ENCODE measurements around the gene SH2D2A.

SH2D2A gene

DNA sequence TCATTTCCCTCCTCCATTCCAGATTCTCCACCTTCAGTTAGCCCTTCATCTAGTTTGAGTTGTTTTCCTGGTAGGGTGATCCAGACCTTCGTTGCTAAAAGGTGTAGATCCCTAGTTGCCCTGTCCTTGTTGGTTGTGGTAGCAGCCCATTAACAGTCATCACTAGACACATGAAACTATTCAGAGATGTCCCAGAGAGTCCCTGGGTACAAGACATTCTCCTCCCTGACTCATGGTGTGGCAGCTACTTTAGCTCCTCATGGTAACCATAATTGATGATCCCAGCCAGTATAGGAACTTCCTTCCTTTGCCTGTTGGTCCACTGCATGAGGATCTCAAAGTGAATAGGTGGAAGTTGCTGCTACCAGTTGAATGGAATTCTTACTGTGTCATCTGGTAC lies 6.0 kb upstream of the SH2D2A start:
- no peak for DNase-seq

- no peak for DNase-seq
Observed at GRCh38 chr1:156821801-156822200, 5.2 kb upstream of the SH2D2A start.

DNA sequence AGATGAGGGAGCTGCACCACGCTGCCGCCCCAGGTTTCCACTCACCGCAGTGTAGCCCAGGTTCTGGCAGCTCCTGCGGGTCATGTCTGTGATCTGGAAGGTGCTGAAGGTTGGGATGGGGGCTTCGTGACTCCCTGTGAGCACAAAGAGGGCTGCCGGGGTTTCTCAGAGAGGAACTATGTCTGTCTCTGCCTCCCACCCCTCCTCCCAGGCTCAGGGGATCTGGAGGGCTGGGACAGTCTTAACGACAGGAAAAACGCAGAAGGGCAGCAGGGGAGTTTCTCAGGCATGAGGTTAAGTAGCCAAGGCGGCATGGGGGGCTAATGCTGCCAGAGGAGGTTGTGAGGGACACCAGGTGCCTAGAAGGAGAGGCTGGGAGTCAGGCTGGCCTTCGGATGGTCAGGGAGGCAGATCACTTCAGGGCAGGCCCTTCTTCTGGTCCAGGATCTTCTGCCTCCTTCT lies 656 bp downstream of the SH2D2A start:
- DNase-seq: no peak

DNA sequence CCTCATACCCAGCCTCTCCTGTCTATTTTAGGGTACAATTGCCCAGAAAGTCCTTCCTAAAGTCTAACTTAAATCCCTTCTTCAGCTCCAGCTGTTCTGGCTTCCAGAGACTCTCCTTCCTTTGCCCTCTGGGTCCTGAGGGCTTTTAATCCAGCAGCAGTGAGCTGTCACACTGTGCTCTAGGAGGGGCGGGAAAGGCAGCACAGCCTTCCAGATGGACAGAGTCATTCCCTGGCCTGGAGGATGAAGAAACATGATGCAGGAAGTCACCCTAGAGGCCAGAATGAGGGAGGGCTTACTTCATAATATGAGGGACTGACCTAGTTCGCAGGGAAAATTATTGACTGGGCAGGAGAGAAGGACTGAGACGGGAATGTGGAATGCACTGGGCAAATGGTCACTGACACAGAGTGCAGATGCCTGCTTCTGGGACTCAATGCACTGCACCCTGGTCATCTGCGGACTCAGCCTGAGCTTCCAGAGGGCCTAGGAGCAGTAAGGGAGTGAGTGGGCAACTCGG lies 1.3 kb downstream of the SH2D2A start:
- DNase-seq: no peak

DNA sequence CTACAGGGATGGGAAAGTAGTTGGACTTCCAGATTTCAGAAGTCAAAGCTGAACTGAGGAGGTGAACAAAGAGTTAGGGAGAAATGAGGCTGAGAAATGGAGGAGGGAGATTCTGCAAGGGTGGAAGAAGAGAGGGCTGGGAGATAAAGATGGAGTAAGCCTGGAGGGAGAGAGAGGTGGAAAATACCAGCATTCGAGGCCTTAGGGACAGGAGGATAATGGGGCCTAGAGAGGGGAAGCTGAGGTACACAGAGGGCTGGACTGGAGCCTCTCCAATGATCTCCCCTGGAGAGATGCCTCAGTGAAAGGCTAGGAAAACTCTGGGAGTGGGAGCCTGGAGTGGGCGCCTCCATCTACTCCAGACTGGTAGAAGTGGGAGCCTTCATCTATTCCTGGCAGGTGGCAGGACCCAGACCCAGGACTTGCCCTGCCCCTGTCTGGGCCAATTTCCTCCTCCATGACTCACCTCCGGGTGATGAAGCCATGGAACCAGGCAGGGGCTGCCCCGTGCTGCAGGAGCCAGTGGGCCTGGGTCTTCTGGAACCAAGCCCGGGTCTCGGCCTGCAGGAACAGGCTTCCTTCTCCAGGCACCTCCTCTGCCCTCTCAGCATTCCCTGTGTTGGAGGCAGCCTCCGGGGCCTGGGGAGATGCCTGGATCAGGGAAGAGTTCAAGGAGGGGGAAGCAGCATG lies 1.9 kb downstream of the SH2D2A start:
- no peak for DNase-seq

DNA sequence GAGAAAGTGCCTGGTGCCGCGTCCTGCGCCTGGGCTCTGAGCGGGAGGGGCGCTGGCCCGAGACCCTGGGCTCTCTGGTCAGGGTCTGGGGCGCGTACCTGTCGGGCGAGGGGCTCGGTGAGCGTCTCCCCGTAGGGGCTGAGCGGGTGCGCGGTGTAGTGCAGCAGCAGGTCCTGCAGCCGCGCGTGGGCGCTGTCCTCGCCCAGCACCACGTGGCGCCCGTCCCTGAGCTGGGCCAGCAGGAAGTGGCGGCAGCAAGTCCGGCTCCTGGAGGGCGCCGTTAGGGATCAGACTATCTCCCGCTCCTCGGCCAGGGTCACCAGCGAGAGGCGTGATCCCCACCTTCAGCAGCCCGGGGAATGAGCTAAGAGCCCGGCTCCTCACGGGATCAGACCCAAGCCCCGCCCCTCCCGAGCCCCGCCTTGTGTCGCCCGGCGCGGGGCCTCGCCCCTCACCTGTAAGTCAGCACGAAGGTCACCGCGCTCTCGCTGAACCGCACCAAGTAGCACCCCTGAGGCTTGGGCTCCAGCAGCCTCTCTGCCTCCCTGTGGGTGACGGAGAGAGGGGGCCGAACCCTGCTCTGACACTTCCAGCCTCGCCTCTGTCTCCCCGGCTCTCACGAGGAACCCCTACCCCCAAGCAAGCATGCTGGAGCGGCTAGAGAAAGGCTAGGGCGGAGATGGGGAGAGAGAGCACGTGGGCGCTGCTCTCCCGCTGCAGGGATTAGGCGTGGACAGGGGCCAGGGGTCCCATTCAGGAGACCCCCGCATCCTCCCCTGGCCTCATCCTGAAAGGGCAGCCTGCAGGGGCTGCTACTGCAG lies 2.7 kb downstream of the SH2D2A start:
- no peak for DNase-seq

DNA sequence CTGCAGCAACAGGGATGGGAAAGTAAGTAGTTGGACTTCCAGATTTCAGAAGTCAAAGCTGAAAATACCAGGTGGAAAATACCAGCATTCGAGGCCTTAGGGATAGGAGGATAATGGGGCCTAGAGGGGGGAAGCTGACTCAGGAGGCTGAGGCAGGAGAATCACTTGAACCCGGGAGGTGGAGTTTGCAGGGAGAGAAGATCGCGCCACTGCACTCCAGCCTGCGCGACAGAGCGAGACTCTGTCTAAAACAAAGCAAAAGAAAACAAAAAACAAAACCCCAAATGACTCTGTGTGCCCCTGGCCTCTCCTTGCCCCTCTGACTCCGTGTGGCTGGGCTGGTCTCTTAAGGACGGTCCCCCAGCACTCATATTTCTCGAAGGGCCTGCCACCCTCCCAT lies 3.4 kb downstream of the SH2D2A start:
- DNase-seq: no peak

DNA sequence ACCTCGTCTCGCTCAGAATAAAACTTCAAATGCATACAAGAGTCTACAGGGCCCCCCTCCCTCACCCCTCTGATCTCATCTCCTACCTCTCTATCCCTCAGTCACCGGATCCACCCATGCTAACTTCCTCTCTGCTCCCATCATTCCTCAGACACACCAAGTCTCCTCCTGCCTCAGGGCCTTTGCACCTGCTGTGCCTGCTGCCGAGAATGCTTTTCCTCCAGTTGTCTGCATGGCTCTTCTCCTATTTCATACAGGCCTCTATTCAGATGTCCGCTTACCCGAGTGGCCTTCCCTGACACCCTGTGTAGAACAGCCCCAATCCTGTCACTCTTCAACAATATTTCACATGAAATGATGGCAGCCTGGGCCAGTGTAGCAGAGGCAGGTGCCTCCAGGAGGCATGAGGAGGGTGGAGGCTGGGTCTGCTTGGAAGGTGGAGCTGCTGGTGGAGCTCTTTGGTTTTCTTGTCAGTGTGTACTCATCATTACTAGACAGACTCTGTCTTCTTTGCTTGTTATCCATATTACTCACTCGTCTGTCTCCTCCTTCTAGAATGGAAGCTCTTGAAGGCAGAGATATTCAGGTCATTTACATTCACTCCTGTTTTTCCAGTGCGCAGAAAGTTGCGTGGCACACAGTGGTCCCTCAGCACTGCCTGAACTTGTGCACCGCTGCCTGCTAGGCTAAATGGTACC lies 4.2 kb downstream of the SH2D2A start:
- no peak for DNase-seq

DNA sequence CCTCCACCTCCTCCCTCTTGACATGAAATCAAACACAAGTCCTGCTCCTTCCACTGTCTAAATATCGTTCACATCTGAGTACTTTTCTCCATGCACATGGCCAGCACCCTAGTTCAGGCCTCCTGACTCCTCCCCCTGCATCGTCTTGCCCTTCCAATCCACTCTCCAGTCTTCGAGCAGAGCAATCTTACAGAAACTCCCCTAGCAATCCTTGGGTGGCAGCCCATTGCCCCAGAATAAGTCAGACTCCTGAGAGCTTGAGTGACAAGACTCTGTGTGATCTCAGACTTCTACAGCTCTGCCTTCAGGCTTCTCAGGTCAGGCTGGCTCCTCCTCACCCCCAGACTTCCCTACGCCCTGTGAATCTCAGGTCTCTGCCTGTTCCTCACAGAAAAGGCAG lies 5.5 kb downstream of the SH2D2A start:
- DNase-seq: no peak

- no peak for DNase-seq
Observed at GRCh38 chr1:156809711-156810366, 6.8 kb downstream of the SH2D2A start.

- DNase-seq: no peak
Observed at GRCh38 chr1:156809281-156809680, 7.4 kb downstream of the SH2D2A start.

DNA sequence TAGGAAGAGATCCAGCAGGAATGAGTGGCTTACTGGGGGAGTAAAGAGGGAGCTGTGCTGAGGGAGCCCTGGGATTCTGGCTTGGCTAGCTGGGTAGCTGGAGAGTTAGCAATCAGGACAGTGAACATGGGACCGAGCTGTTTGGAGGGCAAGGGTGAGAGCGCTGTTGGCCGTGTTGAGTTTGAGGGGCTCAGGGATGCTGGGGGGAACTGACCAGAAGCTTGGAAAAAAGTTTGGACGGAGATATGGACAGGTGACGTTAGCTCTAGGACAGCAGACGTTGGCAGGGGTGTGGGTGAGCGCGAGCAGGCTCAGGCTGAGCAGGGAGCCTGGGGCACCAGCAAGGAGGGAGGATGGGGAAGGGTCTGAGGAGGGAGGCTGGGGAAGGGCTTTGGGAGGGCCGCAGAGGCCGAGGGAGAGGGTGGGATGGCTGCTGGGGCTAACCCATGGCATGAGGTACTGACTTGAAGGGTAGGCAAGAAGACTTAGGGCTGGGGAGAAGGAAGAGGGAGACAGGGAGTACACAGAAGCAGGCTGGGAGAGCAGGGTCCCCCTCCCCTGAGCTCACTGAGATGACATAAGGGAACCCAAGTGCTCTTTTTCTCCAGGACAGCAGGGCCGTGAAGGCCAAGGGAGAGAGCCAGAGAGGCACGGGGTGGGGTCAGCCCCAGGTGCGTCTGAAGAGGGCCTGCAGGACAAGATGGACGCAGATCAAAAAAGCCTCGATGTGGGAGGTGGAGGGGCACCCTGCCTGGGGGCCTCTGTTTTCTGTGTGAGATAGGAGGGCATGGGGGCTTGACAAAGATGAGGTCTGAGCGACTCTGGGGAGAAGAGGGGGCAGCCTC lies 8.2 kb downstream of the SH2D2A start:
- no peak for DNase-seq

- DNase-seq: no peak
Observed at GRCh38 chr1:156807627-156808026, 9.0 kb downstream of the SH2D2A start.

DNA sequence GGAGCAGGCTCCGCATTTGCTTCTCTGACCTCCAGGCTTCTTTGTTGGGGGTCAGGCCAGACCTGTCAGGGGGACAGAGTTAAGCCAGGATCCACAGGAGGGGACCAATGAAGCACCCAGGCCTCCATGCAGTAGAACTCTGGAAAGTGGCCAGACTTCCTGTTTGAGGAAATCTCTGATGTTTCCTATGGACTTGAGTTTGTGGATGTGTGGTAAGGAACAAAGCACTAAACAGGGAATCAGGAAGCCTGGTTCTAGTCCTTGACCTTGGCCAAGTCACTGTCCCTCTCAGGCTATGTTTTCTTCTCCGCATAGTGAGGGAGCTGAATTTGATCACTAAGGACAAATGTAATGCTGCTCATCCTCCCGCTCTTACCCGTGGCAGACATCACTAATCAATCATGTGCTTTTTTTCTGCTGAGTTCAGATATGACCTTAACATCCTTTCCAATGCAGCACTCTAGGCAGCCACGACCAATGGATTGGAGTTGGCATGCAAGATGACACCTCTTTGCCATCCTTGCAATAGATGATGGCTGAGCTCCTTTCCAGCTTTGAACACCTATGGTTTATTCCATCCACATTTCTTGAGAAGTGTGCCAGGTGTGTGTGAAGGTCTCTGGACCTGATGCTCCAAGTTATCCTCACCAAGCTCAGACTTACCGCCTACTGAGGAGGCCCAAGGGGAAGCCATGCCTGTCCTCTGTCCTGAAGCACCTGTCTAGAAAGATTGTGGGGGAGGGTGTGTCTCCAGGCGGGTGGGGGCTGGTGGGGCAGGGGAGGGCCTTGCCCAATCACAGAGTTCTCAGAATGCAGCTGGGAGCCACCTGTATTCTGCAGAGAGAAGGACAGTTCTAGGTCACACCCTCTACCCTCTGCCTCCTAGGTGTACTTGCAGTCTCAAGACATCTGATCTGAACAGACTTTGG lies 9.9 kb downstream of the SH2D2A start:
- DNase-seq: no peak

GRCh38 chr1:156805766-156806511 lies 10.7 kb downstream of the SH2D2A start:
- DNase-seq: no peak

- peak; percentile 71 for DNase-seq
Observed at GRCh38 chr1:156804572-156805243, 11.9 kb downstream of the SH2D2A start.

DNA sequence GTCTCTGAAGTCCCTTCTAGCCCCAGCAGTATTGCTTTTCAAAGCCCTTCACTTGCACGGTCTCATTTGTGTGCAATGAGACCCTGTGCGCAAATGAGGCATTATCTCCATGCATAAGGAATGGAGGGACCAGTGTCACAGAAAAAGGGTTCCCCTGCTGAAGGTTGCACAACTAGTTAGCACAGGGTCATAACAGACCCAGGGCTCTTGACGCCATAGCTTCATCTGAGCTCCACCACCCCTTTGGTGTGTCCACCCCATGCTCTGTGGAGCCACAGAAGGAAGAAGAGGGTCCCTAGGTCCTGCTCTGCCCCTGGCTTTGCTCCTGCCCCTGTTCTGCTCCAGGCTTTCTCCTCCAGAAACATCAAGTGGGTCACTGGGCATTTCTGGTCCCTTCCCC lies 12.6 kb downstream of the SH2D2A start:
- DNase-seq: peak; percentile 21

GRCh38 chr1:156803086-156803851 lies 13.4 kb downstream of the SH2D2A start:
- no peak for DNase-seq
